Measurements from ENCODE around the gene PRSS22. TPM values are rescaled to one million over a fixed set of nuclear protein-coding genes. Genes with fewer than 3 reads are reported as not detected.

The PRSS22 gene
- total RNA-seq, 1 experiment from 2014 or later, result 141 TPM

GRCh38 chr16:2900526-2901075 is 42.6 kb upstream of the PRSS22 start:
- intact Hi-C loops (cut with micrococcal nuclease; ENCODE audit: unreplicated experiment), result no loop called here
- CTCF ChIA-PET, result no interaction called here
- Mint-ChIP-seq H3K36me3 (ENCODE audit: insufficient read depth, unreplicated experiment) (peaks cover 17% of the 10 kb centered on the region), H3K27ac (ENCODE audit: unreplicated experiment) (no peak overlapping the region), H3K27me3 (ENCODE audit: unreplicated experiment) (no peaks in the 10 kb centered on the region), H3K4me3 (ENCODE audit: low read depth, unreplicated experiment) (no peak overlapping the region), H3K9me3 (ENCODE audit: low read depth, unreplicated experiment) (no peaks in the 10 kb centered on the region), H3K4me1 (ENCODE audit: low read depth, unreplicated experiment) (peaks cover 9% of the 10 kb centered on the region)
- BruUV-seq (replicated peaks), result no TSS peak
- TF ChIP-seq, protein P1, sequence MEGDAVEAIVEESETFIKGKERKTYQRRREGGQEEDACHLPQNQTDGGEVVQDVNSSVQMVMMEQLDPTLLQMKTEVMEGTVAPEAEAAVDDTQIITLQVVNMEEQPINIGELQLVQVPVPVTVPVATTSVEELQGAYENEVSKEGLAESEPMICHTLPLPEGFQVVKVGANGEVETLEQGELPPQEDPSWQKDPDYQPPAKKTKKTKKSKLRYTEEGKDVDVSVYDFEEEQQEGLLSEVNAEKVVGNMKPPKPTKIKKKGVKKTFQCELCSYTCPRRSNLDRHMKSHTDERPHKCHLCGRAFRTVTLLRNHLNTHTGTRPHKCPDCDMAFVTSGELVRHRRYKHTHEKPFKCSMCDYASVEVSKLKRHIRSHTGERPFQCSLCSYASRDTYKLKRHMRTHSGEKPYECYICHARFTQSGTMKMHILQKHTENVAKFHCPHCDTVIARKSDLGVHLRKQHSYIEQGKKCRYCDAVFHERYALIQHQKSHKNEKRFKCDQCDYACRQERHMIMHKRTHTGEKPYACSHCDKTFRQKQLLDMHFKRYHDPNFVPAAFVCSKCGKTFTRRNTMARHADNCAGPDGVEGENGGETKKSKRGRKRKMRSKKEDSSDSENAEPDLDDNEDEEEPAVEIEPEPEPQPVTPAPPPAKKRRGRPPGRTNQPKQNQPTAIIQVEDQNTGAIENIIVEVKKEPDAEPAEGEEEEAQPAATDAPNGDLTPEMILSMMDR (IDR thresholded peaks at IDR 0.05; ENCODE audit: unreplicated experiment), result no peak
- no peak for DNase-seq

- no peak for DNase-seq
- no peaks in the 10 kb centered on the region for H3K27me3 Mint-ChIP-seq (ENCODE audit: unreplicated experiment)
- no TSS peak for BruUV-seq (replicated peaks)
- peaks cover 8% of the 10 kb centered on the region for H3K4me1 Mint-ChIP-seq (ENCODE audit: low read depth, unreplicated experiment)
- no peak overlapping the region for H3K27ac Mint-ChIP-seq (ENCODE audit: unreplicated experiment)
- H3K36me3 Mint-ChIP-seq (ENCODE audit: insufficient read depth, unreplicated experiment), result peaks cover 7% of the 10 kb centered on the region
- TF ChIP-seq, protein P1 (IDR thresholded peaks at IDR 0.05; ENCODE audit: unreplicated experiment), result no peak
- intact Hi-C loops (cut with micrococcal nuclease; ENCODE audit: unreplicated experiment), result no loop called here
- no peaks in the 10 kb centered on the region for H3K9me3 Mint-ChIP-seq (ENCODE audit: low read depth, unreplicated experiment)
- CTCF ChIA-PET, result interaction anchor here (0.6 to 0.7 kb wide), 2 partner anchors 17 to 852 kb away, joined by 3 to 4 read pairs; partner anchors contain the start of genes FLYWCH2 and TSC2
- no peak overlapping the region for H3K4me3 Mint-ChIP-seq (ENCODE audit: low read depth, unreplicated experiment)
Observed at GRCh38 chr16:2899564-2900072, 41.6 kb upstream of the PRSS22 start.

DNA sequence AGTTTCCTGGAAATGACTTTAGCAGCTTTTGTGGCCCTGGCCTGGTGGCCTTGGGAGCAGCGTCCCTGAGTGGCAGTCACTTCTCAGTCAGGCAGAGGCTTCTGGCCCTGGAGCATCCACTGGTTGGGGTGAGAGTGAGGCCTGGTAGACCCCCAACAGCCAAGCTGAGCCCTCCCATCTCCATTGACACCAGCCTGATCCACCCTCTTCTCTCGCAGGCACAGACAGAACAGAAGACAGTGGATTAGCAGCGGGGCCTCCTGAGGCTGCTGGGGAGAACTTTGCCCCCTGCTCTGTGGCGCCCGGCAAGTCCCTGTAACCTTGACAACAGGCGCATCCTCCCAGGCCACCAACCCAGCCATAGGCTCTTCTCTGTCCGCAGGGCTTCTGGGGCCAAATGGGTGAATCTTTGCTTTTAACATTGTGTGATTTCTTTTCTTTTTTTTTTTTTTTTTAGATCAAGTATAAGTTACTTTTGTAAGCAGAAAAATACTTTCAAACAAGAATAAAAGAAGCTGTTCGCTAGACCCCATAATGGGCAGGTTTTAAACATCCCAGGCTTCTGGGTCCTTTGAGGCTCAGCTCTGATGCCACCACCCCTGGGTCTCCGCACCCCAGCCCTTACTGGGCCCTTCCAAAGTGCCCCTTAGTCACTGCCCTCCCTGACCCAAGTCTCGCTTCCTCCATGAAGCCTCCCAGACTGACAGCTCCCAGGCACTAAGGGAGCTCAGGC is 41.0 kb upstream of the PRSS22 start:
- CTCF ChIA-PET, result interaction anchor here (0.6 to 0.7 kb wide), 2 partner anchors 16 to 851 kb away, joined by 3 to 4 read pairs; partner anchors contain the start of genes FLYWCH2 and TSC2
- TF ChIP-seq, protein P1 (IDR thresholded peaks at IDR 0.05; ENCODE audit: unreplicated experiment), result no peak
- H3K4me1 Mint-ChIP-seq (ENCODE audit: low read depth, unreplicated experiment), result peaks cover 6% of the 10 kb centered on the region
- no peaks in the 10 kb centered on the region for H3K9me3 Mint-ChIP-seq (ENCODE audit: low read depth, unreplicated experiment)
- no TSS peak for BruUV-seq (replicated peaks)
- no peak for DNase-seq
- intact Hi-C loops (cut with micrococcal nuclease; ENCODE audit: unreplicated experiment), result no loop called here
- no peak overlapping the region for H3K4me3 Mint-ChIP-seq (ENCODE audit: low read depth, unreplicated experiment)
- peaks cover 1% of the 10 kb centered on the region for H3K36me3 Mint-ChIP-seq (ENCODE audit: insufficient read depth, unreplicated experiment)
- H3K27me3 Mint-ChIP-seq (ENCODE audit: unreplicated experiment), result no peaks in the 10 kb centered on the region
- no peak overlapping the region for H3K27ac Mint-ChIP-seq (ENCODE audit: unreplicated experiment)

- intact Hi-C loops (cut with micrococcal nuclease; ENCODE audit: unreplicated experiment), result no loop called here
- Mint-ChIP-seq H3K27ac (ENCODE audit: unreplicated experiment) (no peak overlapping the region), H3K9me3 (ENCODE audit: low read depth, unreplicated experiment) (no peaks in the 10 kb centered on the region), H3K4me3 (ENCODE audit: low read depth, unreplicated experiment) (no peak overlapping the region), H3K36me3 (ENCODE audit: insufficient read depth, unreplicated experiment) (no peaks in the 10 kb centered on the region), H3K27me3 (ENCODE audit: unreplicated experiment) (no peaks in the 10 kb centered on the region), H3K4me1 (ENCODE audit: low read depth, unreplicated experiment) (no peaks in the 10 kb centered on the region)
- CTCF ChIA-PET, result interaction anchor here (0.6 kb wide), 1 partner anchor 184 kb away, joined by 4 read pairs; no protein-coding TSS in a partner anchor
- no peak for DNase-seq
- TF ChIP-seq, protein P1 (IDR thresholded peaks at IDR 0.05; ENCODE audit: unreplicated experiment), result no peak
- BruUV-seq (replicated peaks), result no TSS peak
Observed at GRCh38 chr16:2897110-2897509, 39.1 kb upstream of the PRSS22 start.

Measured in Calu3 (cell line).